ENCODE results near the gene DPF3. TPM values are rescaled to one million over a fixed set of nuclear protein-coding genes. Genes with fewer than 3 reads are reported as not detected.

Gene DPF3
- total RNA-seq, 2 donors from 2014 or later = 0.78 to 4.0 TPM

DNA sequence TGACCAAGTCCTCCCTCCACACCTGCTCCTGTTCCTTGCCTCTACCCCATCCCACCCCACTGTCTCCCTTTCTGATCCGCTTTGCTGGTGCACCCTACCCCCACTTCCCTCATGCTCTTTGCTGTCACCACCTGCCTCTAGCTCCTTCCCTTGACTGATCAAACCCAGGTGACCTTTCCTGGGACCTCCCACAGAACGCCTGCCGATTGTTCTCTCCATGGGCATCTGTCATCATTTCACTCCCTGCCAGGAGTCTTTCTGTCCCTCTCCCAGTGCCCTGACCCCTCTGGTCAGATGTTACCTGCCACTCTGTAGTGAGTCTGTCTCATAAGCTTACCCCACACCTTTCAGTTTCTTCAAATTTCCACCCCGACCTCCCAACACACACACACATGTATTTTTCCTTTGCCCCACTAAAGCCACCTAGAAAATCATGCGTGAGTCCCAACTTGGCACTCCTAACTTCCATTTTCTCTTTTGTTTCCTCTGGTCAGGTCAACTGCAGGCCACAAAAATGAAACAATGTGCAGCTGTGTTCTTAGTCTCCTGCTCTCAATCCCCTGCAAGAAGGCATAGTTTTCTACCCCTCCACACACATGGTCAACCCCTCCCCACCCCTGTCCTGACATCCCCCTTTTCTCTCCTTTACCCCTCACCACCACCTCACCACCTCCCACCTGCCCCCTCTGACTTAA lies 229.8 kb downstream of the DPF3 start:
- Histone ChIP-seq H3K9me3 (no peaks in the 10 kb centered on the region), H3K36me3 (replicated peaks in 1 of 2; ENCODE audit: insufficient read depth in 1 of 2, low read depth in 2 of 2) (no peaks in the 10 kb centered on the region), H3K4me1 (no peaks in the 10 kb centered on the region), H3K4me3 (no peak overlapping the region), H3K27ac (no peak overlapping the region), H3K27me3 (no peaks in the 10 kb centered on the region)
- TF ChIP-seq, protein P1, sequence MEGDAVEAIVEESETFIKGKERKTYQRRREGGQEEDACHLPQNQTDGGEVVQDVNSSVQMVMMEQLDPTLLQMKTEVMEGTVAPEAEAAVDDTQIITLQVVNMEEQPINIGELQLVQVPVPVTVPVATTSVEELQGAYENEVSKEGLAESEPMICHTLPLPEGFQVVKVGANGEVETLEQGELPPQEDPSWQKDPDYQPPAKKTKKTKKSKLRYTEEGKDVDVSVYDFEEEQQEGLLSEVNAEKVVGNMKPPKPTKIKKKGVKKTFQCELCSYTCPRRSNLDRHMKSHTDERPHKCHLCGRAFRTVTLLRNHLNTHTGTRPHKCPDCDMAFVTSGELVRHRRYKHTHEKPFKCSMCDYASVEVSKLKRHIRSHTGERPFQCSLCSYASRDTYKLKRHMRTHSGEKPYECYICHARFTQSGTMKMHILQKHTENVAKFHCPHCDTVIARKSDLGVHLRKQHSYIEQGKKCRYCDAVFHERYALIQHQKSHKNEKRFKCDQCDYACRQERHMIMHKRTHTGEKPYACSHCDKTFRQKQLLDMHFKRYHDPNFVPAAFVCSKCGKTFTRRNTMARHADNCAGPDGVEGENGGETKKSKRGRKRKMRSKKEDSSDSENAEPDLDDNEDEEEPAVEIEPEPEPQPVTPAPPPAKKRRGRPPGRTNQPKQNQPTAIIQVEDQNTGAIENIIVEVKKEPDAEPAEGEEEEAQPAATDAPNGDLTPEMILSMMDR (IDR thresholded peaks at IDR 0.05) = no peak
- no peak for TF ChIP-seq POLR2A (IDR thresholded peaks at IDR 0.05)
- DNase-seq = no peak
- ATAC-seq = no peak
- intact Hi-C loops (cut with DNase I) = no loop called here
- WGBS, 2 donors = 83 to 87% methylated on average over 5 of the region's 5 CpGs

DNA sequence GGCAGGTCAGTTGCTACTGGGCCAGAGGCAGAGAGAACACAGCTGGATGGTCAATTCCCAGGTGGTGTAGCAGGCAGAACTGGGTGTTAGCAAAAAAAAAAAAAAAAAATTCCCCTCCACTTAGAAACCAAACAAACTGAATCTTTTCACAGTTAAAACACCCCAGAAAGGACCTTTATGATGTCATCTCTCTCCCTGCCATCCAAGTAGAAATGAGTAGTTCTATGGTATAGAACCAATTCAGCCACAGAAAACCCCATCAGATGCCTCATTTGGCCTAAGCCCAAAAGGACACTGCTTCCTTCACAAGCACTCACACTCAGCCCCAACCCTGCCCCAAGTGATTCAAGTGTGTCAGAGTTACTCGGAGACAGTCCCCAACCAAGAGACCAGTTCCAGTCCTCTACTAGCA lies 230.8 kb downstream of the DPF3 start:
- WGBS, 2 donors = 86 to 100% methylated on average over 1 of the region's 1 CpG
- H3K9me3 ChIP-seq = no peaks in the 10 kb centered on the region
- no peak for ATAC-seq
- no peak for DNase-seq
- H3K27ac ChIP-seq = no peak overlapping the region
- H3K4me1 ChIP-seq = no peaks in the 10 kb centered on the region
- H3K4me3 ChIP-seq = no peak overlapping the region
- no peaks in the 10 kb centered on the region for H3K36me3 ChIP-seq (replicated peaks in 1 of 2; ENCODE audit: insufficient read depth in 1 of 2, low read depth in 2 of 2)
- TF ChIP-seq POLR2A (IDR thresholded peaks at IDR 0.05) = no peak
- TF ChIP-seq, protein P1 (IDR thresholded peaks at IDR 0.05) = no peak
- intact Hi-C loops (cut with DNase I) = no loop called here
- no peaks in the 10 kb centered on the region for H3K27me3 ChIP-seq

DNA sequence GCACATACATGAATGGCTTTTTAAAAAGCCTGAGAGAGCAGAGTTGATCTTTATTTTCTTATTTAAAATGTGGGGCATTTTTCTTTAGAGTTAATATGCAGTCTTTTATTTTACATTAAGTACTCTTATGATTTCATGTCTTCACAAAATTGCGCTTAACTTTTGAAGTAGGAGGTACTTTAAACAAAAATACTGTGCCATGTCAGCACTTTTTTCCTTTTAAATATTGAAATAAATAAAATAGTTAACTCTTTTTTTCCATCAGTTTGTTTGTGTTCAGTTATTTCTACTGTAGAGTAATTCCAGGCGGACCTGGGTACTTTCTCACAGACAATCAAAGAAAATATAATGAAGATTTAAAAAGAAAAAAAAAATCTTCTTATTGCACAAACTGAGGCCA lies 231.7 kb downstream of the DPF3 start:
- no peak overlapping the region for H3K27ac ChIP-seq
- no peaks in the 10 kb centered on the region for H3K36me3 ChIP-seq (replicated peaks in 1 of 2; ENCODE audit: insufficient read depth in 1 of 2, low read depth in 2 of 2)
- WGBS, 2 donors = 87 to 92% methylated on average over 2 of the region's 2 CpGs
- no peak for TF ChIP-seq POLR2A (IDR thresholded peaks at IDR 0.05)
- TF ChIP-seq, protein P1 (IDR thresholded peaks at IDR 0.05) = no peak
- no peaks in the 10 kb centered on the region for H3K27me3 ChIP-seq
- intact Hi-C loops (cut with DNase I) = no loop called here
- no peak overlapping the region for H3K4me3 ChIP-seq
- no peak for DNase-seq
- no peaks in the 10 kb centered on the region for H3K9me3 ChIP-seq
- no peak for ATAC-seq
- H3K4me1 ChIP-seq = no peaks in the 10 kb centered on the region

DNA sequence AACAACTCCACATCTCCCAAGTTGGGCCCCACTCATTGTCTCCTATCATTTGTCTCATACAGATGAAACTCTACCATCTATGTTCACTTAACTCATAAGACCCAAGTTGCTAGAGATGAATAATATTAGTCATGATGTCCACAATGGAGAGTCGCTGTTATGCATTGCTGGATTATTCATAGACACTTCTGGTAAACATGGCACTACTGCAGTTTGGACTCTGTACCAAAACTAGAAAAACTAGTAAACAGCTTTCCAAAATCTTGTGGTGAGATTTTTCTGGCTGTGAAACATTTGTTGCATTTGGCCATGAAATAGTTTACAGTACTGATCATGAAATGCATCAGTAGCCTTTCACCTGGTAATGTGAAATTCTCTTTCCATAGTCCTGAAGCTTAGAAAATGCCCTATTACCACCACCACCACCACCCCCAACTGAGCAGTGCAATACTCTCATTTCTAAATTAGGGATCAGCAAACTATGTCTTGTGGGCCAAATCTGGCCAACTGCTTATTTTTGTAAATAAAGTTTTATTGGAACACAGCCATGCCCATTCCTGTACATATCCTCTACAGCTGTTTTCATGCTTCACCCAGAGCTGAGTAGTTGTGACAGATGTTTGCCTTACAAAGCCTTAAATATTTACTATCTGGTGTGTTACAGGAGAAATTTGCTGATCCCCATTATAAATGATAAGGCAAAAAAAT lies 236.5 kb downstream of the DPF3 start:
- ATAC-seq (no peak), DNase-seq (no peak)
- intact Hi-C loops (cut with DNase I) = no loop called here
- no peak overlapping the region for H3K27ac ChIP-seq
- no peaks in the 10 kb centered on the region for H3K27me3 ChIP-seq
- WGBS, 2 donors = 95 to 96% methylated on average over 1 of the region's 1 CpG
- H3K4me1 ChIP-seq = no peaks in the 10 kb centered on the region
- no peaks in the 10 kb centered on the region for H3K36me3 ChIP-seq (replicated peaks in 1 of 2; ENCODE audit: insufficient read depth in 1 of 2, low read depth in 2 of 2)
- H3K9me3 ChIP-seq = no peaks in the 10 kb centered on the region
- TF ChIP-seq POLR2A (IDR thresholded peaks at IDR 0.05) = no peak
- TF ChIP-seq, protein P1 (IDR thresholded peaks at IDR 0.05) = no peak
- H3K4me3 ChIP-seq = no peak overlapping the region
